Measurements from ENCODE around the gene ITPR2. TPM values are rescaled to one million over a fixed set of nuclear protein-coding genes. Genes with fewer than 3 reads are reported as not detected.

ITPR2 gene
- total RNA-seq, 2 donors from 2014 or later = 14.8 to 74.4 TPM

DNA sequence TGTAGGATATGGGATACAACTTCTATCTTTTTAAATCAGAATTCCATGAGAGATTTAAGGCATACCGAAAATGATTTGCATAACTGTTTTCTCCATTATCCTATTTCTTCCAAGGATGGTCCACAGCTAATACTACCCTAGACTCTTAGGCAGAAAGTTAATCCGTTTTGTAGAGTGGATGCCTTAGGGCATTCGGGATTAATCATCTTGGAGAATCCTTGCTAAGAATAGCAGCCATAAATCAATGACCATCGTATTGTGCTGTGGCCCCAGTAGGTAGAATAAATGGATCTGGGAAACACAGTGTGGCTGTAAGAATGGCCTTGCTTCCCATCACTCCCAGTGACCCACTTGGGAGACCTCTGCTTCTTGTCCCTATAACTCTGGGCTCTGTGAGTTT, 538.0 kb downstream of the ITPR2 start:
- Histone ChIP-seq H3K9ac (ENCODE audit: extremely low read depth, low read length, poor library complexity, severe bottlenecking) (no peak overlapping the region), H3K36me3 (ENCODE audit: control insufficient read depth, insufficient read depth, low read length) (no peaks in the 10 kb centered on the region), H3K4me1 (ENCODE audit: control insufficient read depth, insufficient read depth, low read length) (peaks cover 3% of the 10 kb centered on the region), H3K4me3 (ENCODE audit: low read length) (no peak overlapping the region), H3K27ac (ENCODE audit: low read depth, low read length) (no peak overlapping the region), H3K27me3 (ENCODE audit: control insufficient read depth, insufficient read depth, low read length, poor library complexity, severe bottlenecking) (no peaks in the 10 kb centered on the region), H3K9me3 (ENCODE audit: control insufficient read depth, low read length) (no peaks in the 10 kb centered on the region)
- TF ChIP-seq, protein P1, sequence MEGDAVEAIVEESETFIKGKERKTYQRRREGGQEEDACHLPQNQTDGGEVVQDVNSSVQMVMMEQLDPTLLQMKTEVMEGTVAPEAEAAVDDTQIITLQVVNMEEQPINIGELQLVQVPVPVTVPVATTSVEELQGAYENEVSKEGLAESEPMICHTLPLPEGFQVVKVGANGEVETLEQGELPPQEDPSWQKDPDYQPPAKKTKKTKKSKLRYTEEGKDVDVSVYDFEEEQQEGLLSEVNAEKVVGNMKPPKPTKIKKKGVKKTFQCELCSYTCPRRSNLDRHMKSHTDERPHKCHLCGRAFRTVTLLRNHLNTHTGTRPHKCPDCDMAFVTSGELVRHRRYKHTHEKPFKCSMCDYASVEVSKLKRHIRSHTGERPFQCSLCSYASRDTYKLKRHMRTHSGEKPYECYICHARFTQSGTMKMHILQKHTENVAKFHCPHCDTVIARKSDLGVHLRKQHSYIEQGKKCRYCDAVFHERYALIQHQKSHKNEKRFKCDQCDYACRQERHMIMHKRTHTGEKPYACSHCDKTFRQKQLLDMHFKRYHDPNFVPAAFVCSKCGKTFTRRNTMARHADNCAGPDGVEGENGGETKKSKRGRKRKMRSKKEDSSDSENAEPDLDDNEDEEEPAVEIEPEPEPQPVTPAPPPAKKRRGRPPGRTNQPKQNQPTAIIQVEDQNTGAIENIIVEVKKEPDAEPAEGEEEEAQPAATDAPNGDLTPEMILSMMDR (conservative IDR thresholded peaks at IDR 0.05) = no peak
- Mint-ChIP-seq H3K4me1 (peaks cover 7% of the 10 kb centered on the region), H3K36me3 (ENCODE audit: low read depth) (no peaks in the 10 kb centered on the region), H3K27me3 (ENCODE audit: insufficient read depth) (no peaks in the 10 kb centered on the region), H3K27ac (no peak overlapping the region), H3K9me3 (no peaks in the 10 kb centered on the region), H3K4me3 (no peak overlapping the region)
- 75 to 90% methylated on average over 2 to 4 of the region's 4 CpGs for WGBS, 2 experiments (ENCODE audit: insufficient coverage in 1 of 2, insufficient read length in 1 of 2)
- no peak for DNase-seq

DNA sequence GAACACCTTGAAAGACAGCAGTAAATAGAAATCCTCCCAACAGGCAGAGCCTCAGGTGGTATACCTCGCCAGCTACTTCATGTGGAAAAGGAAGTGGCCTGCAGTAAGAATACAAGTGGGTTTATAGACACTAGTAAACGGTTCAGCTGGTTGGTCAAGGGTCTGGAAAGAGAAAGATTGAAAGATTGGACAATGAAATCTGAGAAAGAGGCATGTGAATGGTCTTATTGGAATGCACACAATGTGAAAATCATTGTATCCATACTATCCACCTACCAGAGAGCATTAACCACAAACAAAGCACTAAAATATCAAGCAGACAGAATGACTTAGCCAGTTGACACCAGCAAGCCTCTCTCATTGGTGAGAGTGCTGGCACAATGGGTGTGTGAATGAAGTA, 539.4 kb downstream of the ITPR2 start:
- Mint-ChIP-seq H3K36me3 (ENCODE audit: low read depth) (no peaks in the 10 kb centered on the region), H3K27me3 (ENCODE audit: insufficient read depth) (peaks cover 4% of the 10 kb centered on the region), H3K4me1 (peaks cover 7% of the 10 kb centered on the region), H3K27ac (no peak overlapping the region), H3K9me3 (no peaks in the 10 kb centered on the region), H3K4me3 (no peak overlapping the region)
- DNase-seq = no peak
- TF ChIP-seq, protein P1 (conservative IDR thresholded peaks at IDR 0.05) = no peak
- no peak overlapping the region for H3K4me3 ChIP-seq (ENCODE audit: low read length)
- H3K36me3 ChIP-seq (ENCODE audit: control insufficient read depth, insufficient read depth, low read length) = no peaks in the 10 kb centered on the region
- H3K9me3 ChIP-seq (ENCODE audit: control insufficient read depth, low read length) = no peaks in the 10 kb centered on the region
- H3K27me3 ChIP-seq (ENCODE audit: control insufficient read depth, insufficient read depth, low read length, poor library complexity, severe bottlenecking) = peaks cover 10% of the 10 kb centered on the region
- no peak overlapping the region for H3K9ac ChIP-seq (ENCODE audit: extremely low read depth, low read length, poor library complexity, severe bottlenecking)
- peaks cover 4% of the 10 kb centered on the region for H3K4me1 ChIP-seq (ENCODE audit: control insufficient read depth, insufficient read depth, low read length)
- H3K27ac ChIP-seq (ENCODE audit: low read depth, low read length) = no peak overlapping the region
- WGBS, 2 experiments (ENCODE audit: insufficient coverage in 1 of 2, insufficient read length in 1 of 2) = 93 to 100% methylated on average over 2 of the region's 2 CpGs

DNA sequence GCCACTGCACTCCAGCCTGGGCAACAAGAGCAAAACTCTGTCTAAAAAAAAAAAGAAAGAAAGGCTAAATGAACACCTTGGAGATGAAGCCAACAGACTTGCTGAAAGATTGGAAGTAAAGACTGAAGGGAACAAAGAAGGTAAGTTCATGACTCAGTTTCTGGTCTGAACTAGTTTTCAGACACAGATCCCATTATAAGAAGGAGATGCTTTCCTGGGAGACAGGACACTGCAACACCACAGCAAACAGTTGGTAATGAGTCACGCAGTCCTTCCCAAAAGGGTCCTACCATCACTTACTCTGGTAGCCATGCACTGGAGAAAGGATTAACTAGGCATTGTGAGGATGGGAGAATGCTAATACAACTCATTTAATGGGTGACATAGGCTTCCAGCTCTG, 540.4 kb downstream of the ITPR2 start:
- 88% methylated on average over 1 of the region's 1 CpG; no CpG with 5 or more reads in 1 of the 2 experiments for WGBS, 2 experiments (ENCODE audit: insufficient coverage in 1 of 2, insufficient read length in 1 of 2)
- H3K9ac ChIP-seq (ENCODE audit: extremely low read depth, low read length, poor library complexity, severe bottlenecking) = no peak overlapping the region
- no peaks in the 10 kb centered on the region for H3K9me3 Mint-ChIP-seq
- no peaks in the 10 kb centered on the region for H3K9me3 ChIP-seq (ENCODE audit: control insufficient read depth, low read length)
- DNase-seq = no peak
- no peak overlapping the region for H3K4me3 ChIP-seq (ENCODE audit: low read length)
- TF ChIP-seq, protein P1 (conservative IDR thresholded peaks at IDR 0.05) = no peak
- H3K27ac ChIP-seq (ENCODE audit: low read depth, low read length) = no peak overlapping the region
- H3K27me3 ChIP-seq (ENCODE audit: control insufficient read depth, insufficient read depth, low read length, poor library complexity, severe bottlenecking) = peaks cover 10% of the 10 kb centered on the region
- H3K36me3 ChIP-seq (ENCODE audit: control insufficient read depth, insufficient read depth, low read length) = no peaks in the 10 kb centered on the region
- H3K4me1 Mint-ChIP-seq = peaks cover 7% of the 10 kb centered on the region
- H3K4me1 ChIP-seq (ENCODE audit: control insufficient read depth, insufficient read depth, low read length) = peaks cover 4% of the 10 kb centered on the region
- no peak overlapping the region for H3K4me3 Mint-ChIP-seq
- no peaks in the 10 kb centered on the region for H3K36me3 Mint-ChIP-seq (ENCODE audit: low read depth)
- H3K27ac Mint-ChIP-seq = no peak overlapping the region
- H3K27me3 Mint-ChIP-seq (ENCODE audit: insufficient read depth) = peaks cover 6% of the 10 kb centered on the region

All from endodermal cell (in vitro differentiated cells).